Gastrocnemius medialis (tissue), 4 donors: ENCODE data around the gene PLCXD1. TPM values are rescaled to one million over a fixed set of nuclear protein-coding genes. Genes with fewer than 3 reads are reported as not detected.
A peak's percentile ranks its signal among the peaks of the same experiment; 100 is the strongest.

Source experiments
- ATAC-seq, 2 donors: fragments of 150-250 bp; one replicate each; pipeline ENCODE4 v1.9.1; 2016
- DNase-seq, 2 donors: peaks; one replicate each; pipeline ENCODE4 v3.0.0-alpha.2; 2019
- H3K27ac ChIP-seq, 4 donors: fragments of 200-600 bp; sonication (generic); 1 replicate in 1 of 4; 2 replicates in 3 of 4; pipeline ENCODE4 v1.5.1; 2016 to 2018; ENCODE audit warnings: mild to moderate bottlenecking in 2 of 4, moderate library complexity in 1 of 4
- H3K27me3 ChIP-seq, 3 donors: fragments of 200-600 bp; sonication (generic) in 2 of 3; 1 replicate in 1 of 3; 2 replicates in 2 of 3; pipeline versions ENCODE4 v1.5.1 to v1.6.0; 2016 to 2019; ENCODE audit warnings: mild to moderate bottlenecking in 1 of 3, moderate library complexity in 1 of 3
- H3K36me3 ChIP-seq, 2 donors: fragments of 200-600 bp; sonication (generic) in 1 of 2; one replicate each; pipeline ENCODE4 v1.5.1; 2017 to 2018
- H3K4me1 ChIP-seq, 2 donors: fragments of 200-600 bp; sonication (generic) in 1 of 2; one replicate each; pipeline ENCODE4 v1.5.1; 2016 to 2017; ENCODE audit warnings: mild to moderate bottlenecking in 2 of 2
- H3K4me3 ChIP-seq, 4 donors: fragments of 200-600 bp; sonication (generic) in 3 of 4; 1 replicate in 1 of 4; 2 replicates in 3 of 4; pipeline ENCODE4 v1.5.1; 2016 to 2019; ENCODE audit warnings: mild to moderate bottlenecking in 2 of 4
- H3K9me3 ChIP-seq, 3 donors: fragments of 200-600 bp; sonication (generic) in 2 of 3; 1 replicate in 1 of 3; 2 replicates in 2 of 3; pipeline ENCODE4 v1.5.1; 2016 to 2019
- POLR2A ChIP-seq, 2 donors: fragments of 450-650 bp; IDR thresholded peaks; one replicate each; pipeline ENCODE4 v1.6.1; 2017; ENCODE audit warnings: antibody characterized with exemption in 2 of 2, mild to moderate bottlenecking in 2 of 2, moderate library complexity in 2 of 2
- in situ Hi-C, 4 donors: fragments of 200-750 bp; cut with MboI; loops; one replicate each; pipeline versions ENCODE4 v1.15.0 to v1.8.0; 2017; ENCODE audit warnings: low sequenced_read_pairs in 4 of 4
- intact Hi-C: fragments of 100-400 bp; cut with DNase I; formaldehyde crosslinking; loops from one replicate; pipeline ENCODE4 v1.15.1; 2023; ENCODE audit warnings: low total_unique reads
- total RNA-seq, 4 donors: library from RNA; depleted of rRNA; stranded (reverse); fragments of >200 nt; gene quantifications; one replicate each; pipeline versions ENCODE4 v1.1.0 to v1.2.3, GENCODE V29; 2016
- TF ChIP-seq, protein P1 (sequence below), 5 experiments: fragments of 450-650 bp in 3 of 5; fragments of 200-600 bp in 2 of 5; sonication (generic) in 2 of 5; IDR thresholded peaks in 4 of 5; conservative IDR thresholded peaks in 1 of 5; 1 replicate in 4 of 5; 2 replicates in 1 of 5; pipeline ENCODE4 v1.5.1; 2016 to 2019; ENCODE audit warnings: antibody characterized with exemption in 5 of 5, mild to moderate bottlenecking in 3 of 5, moderate library complexity in 3 of 5

PLCXD1 gene
- total RNA-seq, 4 donors from 2014 or later = 0.36 to 1.7 (median 0.66) TPM

DNA sequence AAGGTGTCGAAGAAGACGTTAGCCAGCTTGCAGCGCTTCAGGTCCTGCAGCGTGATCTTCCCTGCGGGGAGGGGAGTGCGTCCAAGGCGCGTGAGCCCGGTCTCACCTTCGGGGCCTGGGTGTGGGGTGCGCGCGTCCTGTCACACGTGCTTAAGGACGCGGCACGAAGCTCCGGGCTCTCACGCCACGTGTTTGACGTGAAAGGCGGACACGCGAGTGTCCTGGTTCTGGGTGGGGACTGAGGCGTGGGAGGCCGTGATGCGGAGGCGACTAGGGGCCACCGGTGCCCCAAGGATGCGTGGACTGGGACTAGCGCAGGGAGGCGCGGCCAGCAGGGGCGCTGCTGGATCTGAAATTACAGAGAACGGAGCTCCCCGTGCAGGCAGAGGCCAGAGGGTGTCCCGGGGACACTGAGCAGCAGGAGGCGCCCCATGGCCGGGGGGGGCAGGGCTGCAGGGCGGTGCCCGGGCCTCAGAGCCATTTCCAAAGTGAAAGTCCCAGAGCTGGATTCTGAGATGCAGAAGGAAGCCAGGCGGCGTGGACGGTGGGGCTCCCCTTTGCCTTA lies 57.7 kb downstream of the PLCXD1 start:
- intact Hi-C loops = no loop called here
- Histone ChIP-seq H3K27ac (no peak overlapping the region), H3K27me3 (no peaks in the 10 kb centered on the region), H3K9me3 (no peaks in the 10 kb centered on the region), H3K36me3 (peaks cover under 1 to 28% of the 10 kb centered on the region in 2 donors), H3K4me3 (no peak overlapping the region), H3K4me1 (no peaks in the 10 kb centered on the region)
- ATAC-seq (no peak), DNase-seq (no peak)
- in situ Hi-C loops = no loop called here
- no peak for TF ChIP-seq POLR2A (IDR thresholded peaks at IDR 0.05)
- TF ChIP-seq, protein P1, sequence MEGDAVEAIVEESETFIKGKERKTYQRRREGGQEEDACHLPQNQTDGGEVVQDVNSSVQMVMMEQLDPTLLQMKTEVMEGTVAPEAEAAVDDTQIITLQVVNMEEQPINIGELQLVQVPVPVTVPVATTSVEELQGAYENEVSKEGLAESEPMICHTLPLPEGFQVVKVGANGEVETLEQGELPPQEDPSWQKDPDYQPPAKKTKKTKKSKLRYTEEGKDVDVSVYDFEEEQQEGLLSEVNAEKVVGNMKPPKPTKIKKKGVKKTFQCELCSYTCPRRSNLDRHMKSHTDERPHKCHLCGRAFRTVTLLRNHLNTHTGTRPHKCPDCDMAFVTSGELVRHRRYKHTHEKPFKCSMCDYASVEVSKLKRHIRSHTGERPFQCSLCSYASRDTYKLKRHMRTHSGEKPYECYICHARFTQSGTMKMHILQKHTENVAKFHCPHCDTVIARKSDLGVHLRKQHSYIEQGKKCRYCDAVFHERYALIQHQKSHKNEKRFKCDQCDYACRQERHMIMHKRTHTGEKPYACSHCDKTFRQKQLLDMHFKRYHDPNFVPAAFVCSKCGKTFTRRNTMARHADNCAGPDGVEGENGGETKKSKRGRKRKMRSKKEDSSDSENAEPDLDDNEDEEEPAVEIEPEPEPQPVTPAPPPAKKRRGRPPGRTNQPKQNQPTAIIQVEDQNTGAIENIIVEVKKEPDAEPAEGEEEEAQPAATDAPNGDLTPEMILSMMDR (IDR thresholded peaks at IDR 0.05 in 4 of 5, conservative IDR thresholded peaks at IDR 0.05 in 1 of 5) = no peak

DNA sequence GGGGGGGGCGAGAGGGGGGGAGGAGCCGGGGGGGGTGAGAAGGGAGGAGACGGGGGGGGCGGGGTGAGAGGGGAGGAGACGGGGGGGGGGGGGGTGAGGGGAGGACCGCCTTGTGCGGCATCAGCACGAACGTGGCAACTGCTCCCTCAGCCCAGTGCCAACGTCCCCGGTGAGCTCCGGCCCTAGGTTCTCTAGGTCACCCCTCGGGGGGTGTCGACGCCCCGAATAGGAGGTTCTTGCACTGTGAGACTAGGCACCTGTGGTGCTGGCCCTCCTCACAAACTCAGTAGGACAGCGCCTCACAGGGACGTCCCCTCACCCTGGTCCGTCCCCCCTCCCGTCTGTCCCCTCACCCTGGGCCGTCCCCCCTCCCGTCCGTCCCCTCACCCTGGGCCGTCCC lies 58.9 kb downstream of the PLCXD1 start:
- in situ Hi-C loops = no loop called here
- no peak overlapping the region for H3K4me3 ChIP-seq
- no peaks in the 10 kb centered on the region for H3K4me1 ChIP-seq
- H3K27ac ChIP-seq = no peak overlapping the region
- no peak for DNase-seq
- no peaks in the 10 kb centered on the region for H3K27me3 ChIP-seq
- TF ChIP-seq, protein P1 (IDR thresholded peaks at IDR 0.05 in 4 of 5, conservative IDR thresholded peaks at IDR 0.05 in 1 of 5) = no peak
- intact Hi-C loops = no loop called here
- H3K36me3 ChIP-seq = peaks cover 0 to 33% of the 10 kb centered on the region in 2 donors
- no peak for ATAC-seq
- no peaks in the 10 kb centered on the region for H3K9me3 ChIP-seq

DNA sequence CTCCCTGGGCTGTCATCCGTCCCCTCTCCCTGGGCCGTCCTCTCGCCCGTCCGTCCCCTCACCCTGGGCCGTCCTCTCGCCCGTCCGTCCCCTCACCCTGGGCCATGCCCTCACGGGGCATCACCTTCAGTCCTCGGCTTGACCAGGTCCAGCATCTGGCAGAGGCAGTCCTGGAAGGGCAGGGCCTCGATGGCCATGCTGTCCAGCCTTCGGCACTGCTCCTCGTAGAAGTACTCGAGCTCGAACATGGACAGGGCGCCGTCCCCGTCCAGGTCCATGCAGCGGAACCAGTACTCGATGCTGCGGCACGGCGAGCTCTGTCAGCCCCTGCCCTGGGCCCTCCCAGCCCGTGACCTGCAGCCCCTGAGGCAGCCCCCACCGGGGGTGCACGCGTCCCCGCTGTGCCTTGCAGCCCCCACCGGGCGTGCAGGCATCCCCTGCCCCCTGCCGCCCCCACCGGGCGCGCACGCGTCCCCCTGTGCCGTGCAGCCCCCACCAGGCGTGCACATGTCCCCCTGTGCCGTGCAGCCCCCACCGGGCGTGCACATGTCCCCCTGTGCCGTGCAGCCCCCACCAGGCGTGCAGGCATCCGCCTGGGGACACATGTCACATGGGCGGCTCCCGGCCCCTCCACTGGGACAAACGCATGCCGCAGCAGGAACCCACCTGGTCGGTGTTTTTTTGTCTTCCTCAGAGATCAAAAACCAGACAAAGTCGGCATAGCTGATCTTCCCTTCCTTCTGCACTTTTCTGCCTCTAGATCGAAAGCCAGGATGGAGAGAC lies 59.7 kb downstream of the PLCXD1 start:
- DNase-seq (peak in 1 of 2 donors; percentile 2), ATAC-seq (no peak)
- H3K4me3 ChIP-seq = no peak overlapping the region
- no peak for TF ChIP-seq POLR2A (IDR thresholded peaks at IDR 0.05)
- TF ChIP-seq, protein P1 (IDR thresholded peaks at IDR 0.05 in 4 of 5, conservative IDR thresholded peaks at IDR 0.05 in 1 of 5) = no peak
- no peak overlapping the region for H3K27ac ChIP-seq
- no peaks in the 10 kb centered on the region for H3K27me3 ChIP-seq
- in situ Hi-C loops = no loop called here
- H3K36me3 ChIP-seq = peaks cover 0 to 37% of the 10 kb centered on the region in 2 donors
- H3K4me1 ChIP-seq = no peaks in the 10 kb centered on the region
- intact Hi-C loops = no loop called here
- no peaks in the 10 kb centered on the region for H3K9me3 ChIP-seq

DNA sequence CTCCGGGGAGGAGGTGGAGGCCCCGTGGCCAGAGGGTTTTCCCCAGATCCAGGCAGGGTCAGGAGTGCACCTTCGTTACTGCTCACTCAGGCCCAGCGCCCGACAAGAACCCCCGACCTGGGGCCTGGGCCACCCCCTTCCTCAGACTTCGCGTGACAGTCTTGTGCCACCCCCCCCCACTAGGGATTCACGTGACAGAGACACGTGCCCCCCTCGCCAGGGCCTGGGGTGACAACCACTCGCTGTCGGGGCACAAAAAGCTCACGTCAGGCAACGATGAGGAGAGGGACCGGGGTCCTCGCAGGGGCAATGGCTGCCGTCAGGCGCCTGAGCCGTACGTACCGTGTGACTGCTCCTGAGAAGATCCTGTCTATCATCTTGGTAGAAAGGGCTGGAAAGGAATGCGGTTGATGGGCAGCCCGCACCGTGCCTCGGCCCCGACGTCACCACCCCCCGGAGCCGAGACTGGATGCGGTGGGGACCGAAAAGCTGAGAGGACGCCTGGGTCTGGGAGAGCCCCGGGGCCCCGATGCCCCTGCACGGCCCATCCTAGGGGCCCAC lies 60.4 kb downstream of the PLCXD1 start:
- H3K36me3 ChIP-seq = peaks cover 0 to 36% of the 10 kb centered on the region in 2 donors
- H3K27ac ChIP-seq = no peak overlapping the region
- no peaks in the 10 kb centered on the region for H3K4me1 ChIP-seq
- DNase-seq = peak in 1 of 2 donors; percentile 10
- no peak for ATAC-seq
- no peaks in the 10 kb centered on the region for H3K9me3 ChIP-seq
- intact Hi-C loops = no loop called here
- no peak overlapping the region for H3K4me3 ChIP-seq
- no peak for TF ChIP-seq POLR2A (IDR thresholded peaks at IDR 0.05)
- TF ChIP-seq, protein P1 (IDR thresholded peaks at IDR 0.05 in 4 of 5, conservative IDR thresholded peaks at IDR 0.05 in 1 of 5) = no peak
- no peaks in the 10 kb centered on the region for H3K27me3 ChIP-seq
- in situ Hi-C loops = no loop called here
